Measurements from ENCODE around the gene FCER1G. TPM values are rescaled to one million over a fixed set of nuclear protein-coding genes. Genes with fewer than 3 reads are reported as not detected.
A peak's percentile ranks its signal among the peaks of the same experiment; 100 is the strongest.

FCER1G gene
- total and polyA plus RNA-seq, 9 of the 15 experiments (the other 6 are each of a cell fraction or from before 2014, with no cell fraction given) = 0.15 to 0.69 (median 0.31) TPM; not detected in 2

- no peak for TF ChIP-seq STAT6 (CRISPR knock-in tag; IDR thresholded peaks at IDR 0.05)
- TF ChIP-seq ZNF217 (CRISPR knock-in tag; IDR thresholded peaks at IDR 0.05) = no peak
- no peak for TF ChIP-seq XRCC3 (IDR thresholded peaks at IDR 0.05)
- peak; percentile 85 for TF ChIP-seq ZNF395 (CRISPR knock-in tag; IDR thresholded peaks at IDR 0.05)
- TF ChIP-seq, protein P1, sequence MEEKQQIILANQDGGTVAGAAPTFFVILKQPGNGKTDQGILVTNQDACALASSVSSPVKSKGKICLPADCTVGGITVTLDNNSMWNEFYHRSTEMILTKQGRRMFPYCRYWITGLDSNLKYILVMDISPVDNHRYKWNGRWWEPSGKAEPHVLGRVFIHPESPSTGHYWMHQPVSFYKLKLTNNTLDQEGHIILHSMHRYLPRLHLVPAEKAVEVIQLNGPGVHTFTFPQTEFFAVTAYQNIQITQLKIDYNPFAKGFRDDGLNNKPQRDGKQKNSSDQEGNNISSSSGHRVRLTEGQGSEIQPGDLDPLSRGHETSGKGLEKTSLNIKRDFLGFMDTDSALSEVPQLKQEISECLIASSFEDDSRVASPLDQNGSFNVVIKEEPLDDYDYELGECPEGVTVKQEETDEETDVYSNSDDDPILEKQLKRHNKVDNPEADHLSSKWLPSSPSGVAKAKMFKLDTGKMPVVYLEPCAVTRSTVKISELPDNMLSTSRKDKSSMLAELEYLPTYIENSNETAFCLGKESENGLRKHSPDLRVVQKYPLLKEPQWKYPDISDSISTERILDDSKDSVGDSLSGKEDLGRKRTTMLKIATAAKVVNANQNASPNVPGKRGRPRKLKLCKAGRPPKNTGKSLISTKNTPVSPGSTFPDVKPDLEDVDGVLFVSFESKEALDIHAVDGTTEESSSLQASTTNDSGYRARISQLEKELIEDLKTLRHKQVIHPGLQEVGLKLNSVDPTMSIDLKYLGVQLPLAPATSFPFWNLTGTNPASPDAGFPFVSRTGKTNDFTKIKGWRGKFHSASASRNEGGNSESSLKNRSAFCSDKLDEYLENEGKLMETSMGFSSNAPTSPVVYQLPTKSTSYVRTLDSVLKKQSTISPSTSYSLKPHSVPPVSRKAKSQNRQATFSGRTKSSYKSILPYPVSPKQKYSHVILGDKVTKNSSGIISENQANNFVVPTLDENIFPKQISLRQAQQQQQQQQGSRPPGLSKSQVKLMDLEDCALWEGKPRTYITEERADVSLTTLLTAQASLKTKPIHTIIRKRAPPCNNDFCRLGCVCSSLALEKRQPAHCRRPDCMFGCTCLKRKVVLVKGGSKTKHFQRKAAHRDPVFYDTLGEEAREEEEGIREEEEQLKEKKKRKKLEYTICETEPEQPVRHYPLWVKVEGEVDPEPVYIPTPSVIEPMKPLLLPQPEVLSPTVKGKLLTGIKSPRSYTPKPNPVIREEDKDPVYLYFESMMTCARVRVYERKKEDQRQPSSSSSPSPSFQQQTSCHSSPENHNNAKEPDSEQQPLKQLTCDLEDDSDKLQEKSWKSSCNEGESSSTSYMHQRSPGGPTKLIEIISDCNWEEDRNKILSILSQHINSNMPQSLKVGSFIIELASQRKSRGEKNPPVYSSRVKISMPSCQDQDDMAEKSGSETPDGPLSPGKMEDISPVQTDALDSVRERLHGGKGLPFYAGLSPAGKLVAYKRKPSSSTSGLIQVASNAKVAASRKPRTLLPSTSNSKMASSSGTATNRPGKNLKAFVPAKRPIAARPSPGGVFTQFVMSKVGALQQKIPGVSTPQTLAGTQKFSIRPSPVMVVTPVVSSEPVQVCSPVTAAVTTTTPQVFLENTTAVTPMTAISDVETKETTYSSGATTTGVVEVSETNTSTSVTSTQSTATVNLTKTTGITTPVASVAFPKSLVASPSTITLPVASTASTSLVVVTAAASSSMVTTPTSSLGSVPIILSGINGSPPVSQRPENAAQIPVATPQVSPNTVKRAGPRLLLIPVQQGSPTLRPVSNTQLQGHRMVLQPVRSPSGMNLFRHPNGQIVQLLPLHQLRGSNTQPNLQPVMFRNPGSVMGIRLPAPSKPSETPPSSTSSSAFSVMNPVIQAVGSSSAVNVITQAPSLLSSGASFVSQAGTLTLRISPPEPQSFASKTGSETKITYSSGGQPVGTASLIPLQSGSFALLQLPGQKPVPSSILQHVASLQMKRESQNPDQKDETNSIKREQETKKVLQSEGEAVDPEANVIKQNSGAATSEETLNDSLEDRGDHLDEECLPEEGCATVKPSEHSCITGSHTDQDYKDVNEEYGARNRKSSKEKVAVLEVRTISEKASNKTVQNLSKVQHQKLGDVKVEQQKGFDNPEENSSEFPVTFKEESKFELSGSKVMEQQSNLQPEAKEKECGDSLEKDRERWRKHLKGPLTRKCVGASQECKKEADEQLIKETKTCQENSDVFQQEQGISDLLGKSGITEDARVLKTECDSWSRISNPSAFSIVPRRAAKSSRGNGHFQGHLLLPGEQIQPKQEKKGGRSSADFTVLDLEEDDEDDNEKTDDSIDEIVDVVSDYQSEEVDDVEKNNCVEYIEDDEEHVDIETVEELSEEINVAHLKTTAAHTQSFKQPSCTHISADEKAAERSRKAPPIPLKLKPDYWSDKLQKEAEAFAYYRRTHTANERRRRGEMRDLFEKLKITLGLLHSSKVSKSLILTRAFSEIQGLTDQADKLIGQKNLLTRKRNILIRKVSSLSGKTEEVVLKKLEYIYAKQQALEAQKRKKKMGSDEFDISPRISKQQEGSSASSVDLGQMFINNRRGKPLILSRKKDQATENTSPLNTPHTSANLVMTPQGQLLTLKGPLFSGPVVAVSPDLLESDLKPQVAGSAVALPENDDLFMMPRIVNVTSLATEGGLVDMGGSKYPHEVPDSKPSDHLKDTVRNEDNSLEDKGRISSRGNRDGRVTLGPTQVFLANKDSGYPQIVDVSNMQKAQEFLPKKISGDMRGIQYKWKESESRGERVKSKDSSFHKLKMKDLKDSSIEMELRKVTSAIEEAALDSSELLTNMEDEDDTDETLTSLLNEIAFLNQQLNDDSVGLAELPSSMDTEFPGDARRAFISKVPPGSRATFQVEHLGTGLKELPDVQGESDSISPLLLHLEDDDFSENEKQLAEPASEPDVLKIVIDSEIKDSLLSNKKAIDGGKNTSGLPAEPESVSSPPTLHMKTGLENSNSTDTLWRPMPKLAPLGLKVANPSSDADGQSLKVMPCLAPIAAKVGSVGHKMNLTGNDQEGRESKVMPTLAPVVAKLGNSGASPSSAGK (IDR thresholded peaks at IDR 0.05) = peak; percentile 79
- no peak for TF ChIP-seq FOXK1 (CRISPR knock-in tag; IDR thresholded peaks at IDR 0.05; ENCODE audit: borderline replicate concordance)
- peak; percentile 77; the same call in 1 of the 2 replicates for TF ChIP-seq ZBTB17 (CRISPR knock-in tag; IDR thresholded peaks at IDR 0.05)
- TF ChIP-seq NFIX (CRISPR knock-in tag; IDR thresholded peaks at IDR 0.05; ENCODE audit: low read depth) = no peak
- no peak for TF ChIP-seq ZNF75A (CRISPR knock-in tag; IDR thresholded peaks at IDR 0.05)
These were observed 49.1 kb upstream of the FCER1G start, which contains the start of gene PPOX (continued) for GRCh38 chr1:161165742-161166668.
